ENCODE measurements around the gene CLPTM1.
"Not testable (repeated sequence)": the region's sequence is repeated elsewhere in the genome, so short reads cannot be mapped to it uniquely, and the experiment has no call there.

CLPTM1 gene, protein sequence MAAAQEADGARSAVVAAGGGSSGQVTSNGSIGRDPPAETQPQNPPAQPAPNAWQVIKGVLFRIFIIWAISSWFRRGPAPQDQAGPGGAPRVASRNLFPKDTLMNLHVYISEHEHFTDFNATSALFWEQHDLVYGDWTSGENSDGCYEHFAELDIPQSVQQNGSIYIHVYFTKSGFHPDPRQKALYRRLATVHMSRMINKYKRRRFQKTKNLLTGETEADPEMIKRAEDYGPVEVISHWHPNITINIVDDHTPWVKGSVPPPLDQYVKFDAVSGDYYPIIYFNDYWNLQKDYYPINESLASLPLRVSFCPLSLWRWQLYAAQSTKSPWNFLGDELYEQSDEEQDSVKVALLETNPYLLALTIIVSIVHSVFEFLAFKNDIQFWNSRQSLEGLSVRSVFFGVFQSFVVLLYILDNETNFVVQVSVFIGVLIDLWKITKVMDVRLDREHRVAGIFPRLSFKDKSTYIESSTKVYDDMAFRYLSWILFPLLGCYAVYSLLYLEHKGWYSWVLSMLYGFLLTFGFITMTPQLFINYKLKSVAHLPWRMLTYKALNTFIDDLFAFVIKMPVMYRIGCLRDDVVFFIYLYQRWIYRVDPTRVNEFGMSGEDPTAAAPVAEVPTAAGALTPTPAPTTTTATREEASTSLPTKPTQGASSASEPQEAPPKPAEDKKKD

DNA sequence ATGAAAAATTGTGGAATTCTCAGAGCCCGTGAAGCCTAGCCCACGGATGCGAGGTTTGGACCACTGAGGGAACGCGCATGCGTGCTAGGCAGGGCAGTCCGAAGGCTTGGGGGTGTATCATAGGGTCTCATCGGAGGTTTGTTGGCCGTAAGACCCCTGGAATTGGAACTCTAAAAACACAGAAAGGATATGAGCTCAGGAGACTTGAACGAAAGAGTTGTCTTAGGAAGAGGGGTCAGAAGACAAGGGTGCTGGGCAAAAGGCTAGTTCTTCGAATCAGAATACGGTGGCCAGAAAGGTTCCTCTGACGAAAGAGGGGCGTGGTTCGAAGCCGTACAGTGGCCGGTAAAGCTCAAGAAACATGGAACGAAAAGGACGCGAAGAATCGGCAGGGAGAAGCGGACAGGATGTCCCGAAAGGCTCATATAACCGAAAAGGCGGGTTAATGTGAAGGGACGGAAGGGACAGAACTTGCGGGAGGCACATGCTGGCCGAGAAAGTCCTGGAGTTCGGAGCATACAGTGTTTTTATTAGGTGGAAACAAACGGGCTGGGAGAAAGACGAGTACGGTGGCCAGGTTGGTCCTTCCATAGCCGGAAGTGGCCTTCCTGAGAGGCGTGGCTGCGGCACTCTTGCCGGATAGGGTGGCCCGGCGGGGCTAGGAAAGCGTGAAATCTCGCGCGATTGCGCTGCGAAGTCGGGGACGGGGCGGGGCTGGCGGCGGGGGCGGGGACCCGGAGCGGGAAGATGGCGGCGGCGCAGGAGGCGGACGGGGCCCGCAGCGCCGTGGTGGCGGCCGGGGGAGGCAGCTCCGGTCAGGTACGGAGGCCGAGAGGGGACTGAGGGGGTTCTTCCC is at the start of gene CLPTM1:
Gene CLPTM1 (plus strand): TSS at position 732 of the 856 bp plus-strand sequence. CDS start 16 bp downstream, at position 748.
- peak; percentile 97 for DNase-seq (ENCODE audit: low read depth)

DNA sequence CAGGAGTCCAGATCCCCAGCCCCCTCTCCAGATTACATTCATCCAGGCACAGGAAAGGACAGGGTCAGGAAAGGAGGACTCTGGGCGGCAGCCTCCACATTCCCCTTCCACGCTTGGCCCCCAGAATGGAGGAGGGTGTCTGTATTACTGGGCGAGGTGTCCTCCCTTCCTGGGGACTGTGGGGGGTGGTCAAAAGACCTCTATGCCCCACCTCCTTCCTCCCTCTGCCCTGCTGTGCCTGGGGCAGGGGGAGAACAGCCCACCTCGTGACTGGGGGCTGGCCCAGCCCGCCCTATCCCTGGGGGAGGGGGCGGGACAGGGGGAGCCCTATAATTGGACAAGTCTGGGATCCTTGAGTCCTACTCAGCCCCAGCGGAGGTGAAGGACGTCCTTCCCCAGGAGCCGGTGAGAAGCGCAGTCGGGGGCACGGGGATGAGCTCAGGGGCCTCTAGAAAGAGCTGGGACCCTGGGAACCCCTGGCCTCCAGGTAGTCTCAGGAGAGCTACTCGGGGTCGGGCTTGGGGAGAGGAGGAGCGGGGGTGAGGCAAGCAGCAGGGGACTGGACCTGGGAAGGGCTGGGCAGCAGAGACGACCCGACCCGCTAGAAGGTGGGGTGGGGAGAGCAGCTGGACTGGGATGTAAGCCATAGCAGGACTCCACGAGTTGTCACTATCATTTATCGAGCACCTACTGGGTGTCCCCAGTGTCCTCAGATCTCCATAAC is 49.6 kb upstream of the CLPTM1 start, which contains the start of gene APOE:
Gene APOE (plus strand): TSS at position 360 of the 724 bp plus-strand sequence. CDS start 829 bp downstream, outside the sequence.
- no peak for DNase-seq (ENCODE audit: low read depth)

DNA sequence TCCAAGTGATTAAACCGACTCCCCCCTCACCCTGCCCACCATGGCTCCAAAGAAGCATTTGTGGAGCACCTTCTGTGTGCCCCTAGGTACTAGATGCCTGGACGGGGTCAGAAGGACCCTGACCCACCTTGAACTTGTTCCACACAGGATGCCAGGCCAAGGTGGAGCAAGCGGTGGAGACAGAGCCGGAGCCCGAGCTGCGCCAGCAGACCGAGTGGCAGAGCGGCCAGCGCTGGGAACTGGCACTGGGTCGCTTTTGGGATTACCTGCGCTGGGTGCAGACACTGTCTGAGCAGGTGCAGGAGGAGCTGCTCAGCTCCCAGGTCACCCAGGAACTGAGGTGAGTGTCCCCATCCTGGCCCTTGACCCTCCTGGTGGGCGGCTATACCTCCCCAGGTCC is 47.6 kb upstream of the CLPTM1 start:
- DNase-seq (ENCODE audit: low read depth): no peak

DNA sequence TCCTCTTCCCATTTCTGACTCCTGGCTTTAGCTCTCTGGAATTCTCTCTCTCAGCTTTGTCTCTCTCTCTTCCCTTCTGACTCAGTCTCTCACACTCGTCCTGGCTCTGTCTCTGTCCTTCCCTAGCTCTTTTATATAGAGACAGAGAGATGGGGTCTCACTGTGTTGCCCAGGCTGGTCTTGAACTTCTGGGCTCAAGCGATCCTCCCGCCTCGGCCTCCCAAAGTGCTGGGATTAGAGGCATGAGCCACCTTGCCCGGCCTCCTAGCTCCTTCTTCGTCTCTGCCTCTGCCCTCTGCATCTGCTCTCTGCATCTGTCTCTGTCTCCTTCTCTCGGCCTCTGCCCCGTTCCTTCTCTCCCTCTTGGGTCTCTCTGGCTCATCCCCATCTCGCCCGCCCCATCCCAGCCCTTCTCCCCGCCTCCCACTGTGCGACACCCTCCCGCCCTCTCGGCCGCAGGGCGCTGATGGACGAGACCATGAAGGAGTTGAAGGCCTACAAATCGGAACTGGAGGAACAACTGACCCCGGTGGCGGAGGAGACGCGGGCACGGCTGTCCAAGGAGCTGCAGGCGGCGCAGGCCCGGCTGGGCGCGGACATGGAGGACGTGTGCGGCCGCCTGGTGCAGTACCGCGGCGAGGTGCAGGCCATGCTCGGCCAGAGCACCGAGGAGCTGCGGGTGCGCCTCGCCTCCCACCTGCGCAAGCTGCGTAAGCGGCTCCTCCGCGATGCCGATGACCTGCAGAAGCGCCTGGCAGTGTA is 46.9 kb upstream of the CLPTM1 start:
- DNase-seq (ENCODE audit: low read depth): no peak

DNA sequence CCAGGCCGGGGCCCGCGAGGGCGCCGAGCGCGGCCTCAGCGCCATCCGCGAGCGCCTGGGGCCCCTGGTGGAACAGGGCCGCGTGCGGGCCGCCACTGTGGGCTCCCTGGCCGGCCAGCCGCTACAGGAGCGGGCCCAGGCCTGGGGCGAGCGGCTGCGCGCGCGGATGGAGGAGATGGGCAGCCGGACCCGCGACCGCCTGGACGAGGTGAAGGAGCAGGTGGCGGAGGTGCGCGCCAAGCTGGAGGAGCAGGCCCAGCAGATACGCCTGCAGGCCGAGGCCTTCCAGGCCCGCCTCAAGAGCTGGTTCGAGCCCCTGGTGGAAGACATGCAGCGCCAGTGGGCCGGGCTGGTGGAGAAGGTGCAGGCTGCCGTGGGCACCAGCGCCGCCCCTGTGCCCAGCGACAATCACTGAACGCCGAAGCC is 46.3 kb upstream of the CLPTM1 start:
- DNase-seq (ENCODE audit: low read depth): no peak

DNA sequence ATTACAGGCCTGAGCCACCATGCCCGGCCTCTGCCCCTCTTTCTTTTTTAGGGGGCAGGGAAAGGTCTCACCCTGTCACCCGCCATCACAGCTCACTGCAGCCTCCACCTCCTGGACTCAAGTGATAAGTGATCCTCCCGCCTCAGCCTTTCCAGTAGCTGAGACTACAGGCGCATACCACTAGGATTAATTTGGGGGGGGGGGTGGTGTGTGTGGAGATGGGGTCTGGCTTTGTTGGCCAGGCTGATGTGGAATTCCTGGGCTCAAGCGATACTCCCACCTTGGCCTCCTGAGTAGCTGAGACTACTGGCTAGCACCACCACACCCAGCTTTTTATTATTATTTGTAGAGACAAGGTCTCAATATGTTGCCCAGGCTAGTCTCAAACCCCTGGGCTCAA is 45.4 kb upstream of the CLPTM1 start:
- DNase-seq (ENCODE audit: low read depth): no peak

DNA sequence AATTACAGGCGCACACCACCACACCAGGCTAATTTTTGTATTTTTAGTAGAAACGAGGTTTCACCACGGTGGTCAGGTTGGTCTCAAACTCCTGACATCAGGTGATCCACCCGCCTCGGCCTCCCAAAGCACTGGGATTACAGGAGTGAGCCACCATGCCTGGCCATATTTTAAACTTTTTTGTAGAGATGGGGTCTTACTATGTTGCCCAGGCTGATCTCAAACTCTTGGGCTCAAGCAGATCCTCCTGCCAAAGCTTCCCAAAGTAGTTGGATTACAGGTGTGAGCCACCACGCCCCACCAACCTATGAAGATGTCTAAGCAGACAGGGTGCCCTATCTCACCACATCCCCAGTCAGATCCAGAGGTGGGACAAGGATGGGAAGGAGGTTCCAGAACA is 43.3 kb upstream of the CLPTM1 start:
- not testable (repeated sequence) for DNase-seq (ENCODE audit: low read depth)

DNA sequence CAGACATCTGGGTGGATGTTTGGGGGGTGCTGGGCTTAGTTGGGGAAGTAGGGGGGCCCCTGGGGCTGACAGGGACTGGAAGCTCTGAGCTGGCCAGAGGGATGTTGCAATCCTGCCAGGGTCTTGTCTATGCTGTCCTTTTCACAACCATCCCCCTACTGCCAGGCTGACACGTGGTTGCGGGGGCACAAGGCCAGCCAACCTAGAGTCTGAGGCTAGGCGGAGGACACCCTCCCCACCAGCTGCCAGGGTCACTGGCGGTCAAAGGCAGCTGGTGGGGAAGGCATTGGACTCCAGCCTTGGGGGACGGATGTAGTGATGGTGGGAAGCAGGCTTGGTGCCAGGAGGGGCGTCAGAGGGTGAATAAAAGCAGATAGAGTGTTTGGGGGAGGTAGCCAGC is 42.3 kb upstream of the CLPTM1 start:
- DNase-seq (ENCODE audit: low read depth): no peak

DNA sequence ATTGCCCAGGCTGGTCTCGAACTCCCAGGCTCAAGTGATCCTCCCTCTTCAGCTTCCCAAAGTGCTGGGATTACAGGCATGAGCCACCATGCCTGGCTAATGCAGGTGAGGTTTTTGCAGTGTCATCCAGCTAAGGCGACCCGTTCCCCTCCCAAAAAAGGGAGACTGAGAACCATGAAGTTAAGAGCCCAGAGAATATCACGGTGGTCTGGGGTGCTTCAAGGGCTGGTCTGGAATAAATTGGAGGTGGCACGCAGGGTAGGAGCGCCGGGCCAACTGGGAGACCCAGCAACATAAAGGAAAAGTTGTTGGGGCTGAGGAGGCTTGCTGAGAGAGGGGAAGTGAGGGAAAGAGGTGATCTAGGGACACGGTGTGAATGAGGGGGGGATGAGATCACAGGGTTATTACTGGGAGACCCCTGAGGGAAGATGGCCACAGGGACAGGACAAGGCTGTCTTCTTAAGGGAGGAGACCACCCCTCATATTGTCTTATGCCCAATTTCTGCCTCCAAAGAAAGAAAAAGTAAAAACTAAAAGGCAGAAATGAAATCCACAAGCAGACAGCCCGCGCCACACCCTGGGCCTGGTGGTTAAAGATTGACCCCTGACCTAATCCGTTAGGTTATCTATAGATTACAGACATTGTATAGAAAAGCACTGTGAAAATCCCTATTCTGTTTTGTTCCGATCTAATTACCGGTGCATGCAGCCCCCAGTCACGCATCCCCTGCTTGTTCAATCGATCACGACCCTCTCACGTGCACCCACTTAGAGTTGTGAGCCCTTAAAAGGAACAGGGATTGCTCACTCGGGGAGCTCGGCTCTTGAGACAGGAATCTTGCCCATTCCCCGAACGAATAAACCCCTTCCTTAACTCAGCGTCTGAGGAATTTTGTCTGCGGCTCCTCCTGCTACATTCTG is 41.4 kb upstream of the CLPTM1 start:
- DNase-seq (ENCODE audit: low read depth): not testable (repeated sequence)

DNA sequence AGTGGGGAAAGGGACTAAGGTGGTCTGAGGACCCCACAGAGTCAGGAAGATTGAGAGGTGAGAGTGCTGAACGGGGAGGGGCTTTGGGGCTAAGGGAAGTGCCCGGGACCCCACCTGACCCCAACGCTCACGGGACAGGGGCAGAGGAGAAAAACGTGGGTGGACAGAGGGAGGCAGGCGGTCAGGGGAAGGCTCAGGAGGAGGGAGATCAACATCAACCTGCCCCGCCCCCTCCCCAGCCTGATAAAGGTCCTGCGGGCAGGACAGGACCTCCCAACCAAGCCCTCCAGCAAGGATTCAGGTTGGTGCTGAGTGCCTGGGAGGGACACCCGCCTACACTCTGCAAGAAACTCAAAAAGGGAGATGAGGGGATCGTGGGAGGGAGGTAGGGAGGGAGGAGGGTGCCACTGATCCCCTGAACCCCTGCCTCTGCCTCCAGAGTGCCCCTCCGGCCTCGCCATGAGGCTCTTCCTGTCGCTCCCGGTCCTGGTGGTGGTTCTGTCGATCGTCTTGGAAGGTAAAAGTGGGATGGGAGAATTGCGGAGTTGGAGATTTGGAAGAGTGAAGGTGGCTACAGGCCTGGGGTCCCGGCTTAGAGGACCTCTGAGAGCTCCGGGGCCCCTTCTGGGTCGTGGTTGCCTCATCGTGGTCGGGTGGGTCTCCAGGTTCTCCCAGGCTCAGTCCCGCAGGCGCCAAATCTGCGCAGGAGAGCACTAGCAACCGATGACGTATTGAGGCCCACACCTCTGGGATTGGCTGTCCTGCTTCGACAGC is 40.6 kb upstream of the CLPTM1 start, which contains the start of gene APOC1:
Gene APOC1 (plus strand): TSS at position 176 of the 774 bp plus-strand sequence. CDS start 284 bp downstream, at position 460.
- peak; percentile 69 for DNase-seq (ENCODE audit: low read depth)

DNA sequence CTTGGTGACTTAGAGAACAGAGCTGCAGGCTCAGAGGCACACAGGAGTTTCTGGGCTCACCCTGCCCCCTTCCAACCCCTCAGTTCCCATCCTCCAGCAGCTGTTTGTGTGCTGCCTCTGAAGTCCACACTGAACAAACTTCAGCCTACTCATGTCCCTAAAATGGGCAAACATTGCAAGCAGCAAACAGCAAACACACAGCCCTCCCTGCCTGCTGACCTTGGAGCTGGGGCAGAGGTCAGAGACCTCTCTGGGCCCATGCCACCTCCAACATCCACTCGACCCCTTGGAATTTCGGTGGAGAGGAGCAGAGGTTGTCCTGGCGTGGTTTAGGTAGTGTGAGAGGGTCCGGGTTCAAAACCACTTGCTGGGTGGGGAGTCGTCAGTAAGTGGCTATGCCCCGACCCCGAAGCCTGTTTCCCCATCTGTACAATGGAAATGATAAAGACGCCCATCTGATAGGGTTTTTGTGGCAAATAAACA is 30.9 kb upstream of the CLPTM1 start:
- no peak for DNase-seq (ENCODE audit: low read depth)

DNA sequence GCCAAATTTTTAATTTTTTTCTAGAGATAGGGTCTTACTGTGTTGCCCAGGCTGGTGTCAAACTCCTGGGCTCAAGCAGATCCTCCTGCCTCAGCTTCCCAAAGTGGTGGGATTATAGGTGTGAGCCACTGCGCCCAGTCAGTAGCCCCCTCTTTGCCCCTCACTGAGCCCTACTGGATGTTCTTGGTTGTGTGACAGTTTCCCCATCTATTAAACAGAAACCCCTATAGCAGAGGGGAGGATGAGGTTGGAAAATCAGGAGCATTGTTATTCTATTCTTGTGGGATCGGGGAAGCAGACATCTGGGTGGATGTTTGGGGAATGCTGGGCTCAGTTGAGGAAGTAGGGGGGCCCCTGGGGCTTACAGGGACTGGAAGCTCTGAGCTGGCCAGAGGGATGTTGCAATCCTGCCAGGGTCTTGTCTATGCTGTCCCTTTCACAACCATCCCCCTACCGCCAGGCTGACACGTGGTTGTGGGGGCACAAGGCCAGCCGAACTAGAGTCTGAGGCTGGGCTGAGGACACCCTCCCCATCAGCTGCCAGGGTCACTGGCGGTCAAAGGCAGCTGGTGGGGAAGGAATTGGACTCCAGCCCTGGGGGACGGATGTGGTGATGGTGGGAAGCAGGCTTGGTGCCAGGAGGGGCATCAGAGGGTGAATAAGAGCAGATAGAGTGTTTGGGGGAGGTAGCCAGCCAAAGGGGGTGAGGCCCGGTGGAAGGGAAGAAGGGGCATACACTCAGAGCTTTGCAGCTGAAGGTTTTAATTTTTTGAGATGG is 29.9 kb upstream of the CLPTM1 start:
- peak; percentile 63 for DNase-seq (ENCODE audit: low read depth)

DNA sequence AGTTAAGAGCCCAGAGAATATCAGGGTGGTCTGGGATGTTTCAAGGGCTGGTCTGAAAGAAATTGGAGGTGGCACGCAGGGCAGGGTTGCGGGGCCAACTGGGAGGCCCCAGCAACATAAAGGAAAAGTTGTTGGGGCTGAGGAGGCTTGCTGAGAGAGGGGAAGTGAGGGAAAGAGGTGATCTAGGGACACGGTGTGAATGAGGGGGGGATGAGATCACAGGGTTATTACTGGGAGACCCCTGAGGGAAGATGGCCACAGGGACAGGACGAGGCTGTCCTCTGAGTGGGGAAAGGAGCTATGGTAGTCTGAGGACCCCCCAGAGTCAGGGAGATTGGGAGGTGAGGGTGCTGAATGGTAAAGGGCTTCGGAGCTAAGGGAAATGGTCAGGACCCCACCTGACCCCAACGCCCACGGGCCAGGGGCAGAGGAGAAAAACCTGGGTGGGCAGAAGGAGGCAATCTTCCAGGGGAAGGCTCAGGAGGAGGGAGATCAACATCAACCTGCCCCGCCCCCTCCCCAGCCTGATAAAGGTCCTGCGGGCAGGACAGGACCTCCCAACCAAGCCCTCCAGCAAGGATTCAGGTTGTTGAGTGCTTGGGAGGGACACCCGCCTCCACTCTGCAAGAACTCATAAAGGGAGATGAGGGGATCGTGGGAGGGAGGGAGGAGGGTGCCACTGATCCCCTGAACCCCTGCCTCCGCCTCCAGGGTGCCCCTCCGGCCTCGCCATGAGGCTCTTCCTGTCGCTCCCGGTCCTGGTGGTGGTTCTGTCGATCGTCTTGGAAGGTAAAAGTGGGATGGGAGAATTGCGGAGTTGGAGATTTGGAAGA is 28.7 kb upstream of the CLPTM1 start:
- not testable (repeated sequence) for DNase-seq (ENCODE audit: low read depth)

DNA sequence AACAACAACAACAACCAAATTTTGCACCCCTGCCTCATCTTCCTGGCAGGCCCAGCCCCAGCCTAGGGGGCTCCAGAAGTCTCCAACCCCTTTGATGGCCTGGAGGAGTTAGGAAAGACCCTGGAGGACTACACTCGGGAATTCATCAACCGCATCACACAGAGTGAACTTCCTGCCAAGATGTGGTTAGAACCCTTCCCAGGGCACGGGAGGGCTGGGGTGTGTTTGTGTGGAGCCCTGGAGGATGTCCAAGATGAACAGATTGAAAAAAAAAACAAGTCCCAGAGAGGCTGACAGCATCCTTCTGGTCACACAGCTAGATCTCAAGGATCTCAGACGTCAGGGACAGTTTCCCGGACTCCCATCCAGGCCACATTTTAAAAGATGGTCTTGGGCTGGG is 27.4 kb upstream of the CLPTM1 start:
- DNase-seq (ENCODE audit: low read depth): peak; percentile 60

DNA sequence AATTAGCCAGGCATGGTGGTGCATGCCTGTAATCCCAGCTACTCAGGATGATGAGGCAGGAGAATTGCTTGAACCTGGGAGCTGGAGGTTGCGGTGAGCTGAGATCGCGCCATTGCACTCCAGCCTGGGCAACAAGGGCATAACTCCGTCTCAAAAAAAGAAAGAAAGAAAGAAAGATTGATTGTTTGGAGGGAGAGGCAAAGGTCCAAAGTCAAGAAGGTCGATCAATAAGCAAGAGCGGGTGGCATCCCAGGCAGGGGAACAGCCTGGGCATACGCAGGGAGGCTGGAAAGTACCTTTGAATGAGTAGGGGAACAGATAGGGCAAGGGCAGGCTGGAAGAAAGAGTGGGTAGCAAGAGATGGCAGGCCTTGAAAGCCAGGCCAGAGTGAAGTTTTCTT is 25.1 kb upstream of the CLPTM1 start:
- no peak for DNase-seq (ENCODE audit: low read depth)

DNA sequence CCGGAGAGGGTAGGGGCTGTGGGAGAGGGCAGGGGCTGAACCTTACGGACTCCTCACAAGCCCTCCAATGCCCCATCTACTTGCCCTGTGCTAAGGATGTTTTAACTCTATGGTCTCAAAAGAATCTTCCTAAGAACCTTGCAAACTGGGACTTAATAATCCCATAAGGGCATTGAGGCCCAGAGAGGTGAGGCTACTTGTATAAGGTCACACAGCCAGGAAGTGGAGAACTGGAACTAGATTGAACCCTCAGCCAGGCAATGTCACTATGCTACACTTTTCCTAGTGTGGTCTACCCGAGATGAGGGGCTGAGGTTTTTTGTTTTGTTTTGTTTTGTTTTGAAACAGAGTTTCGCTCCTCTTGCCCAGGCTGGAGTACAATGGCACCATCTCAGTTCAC is 23.6 kb upstream of the CLPTM1 start:
- DNase-seq (ENCODE audit: low read depth): no peak

DNA sequence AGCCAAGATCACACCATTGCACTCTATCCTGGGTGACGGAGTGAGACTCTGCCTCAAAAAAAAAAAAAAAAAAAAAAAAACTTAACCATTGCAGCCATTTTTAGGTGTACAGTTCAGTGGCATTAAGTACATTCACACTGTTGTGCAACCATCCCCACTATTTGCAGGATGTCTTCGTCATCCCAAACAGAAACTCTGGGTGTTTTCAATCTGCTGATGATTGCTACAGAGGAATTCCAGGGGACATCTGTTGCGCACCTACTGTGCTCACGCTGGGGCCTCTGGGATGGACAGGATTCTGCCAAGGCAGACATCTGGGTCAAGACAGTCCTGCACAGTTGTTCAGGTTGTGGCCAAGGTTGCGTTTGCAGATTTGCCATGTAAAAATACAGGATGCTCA is 15.5 kb upstream of the CLPTM1 start:
- peak; percentile 28 for DNase-seq (ENCODE audit: low read depth)

All from iris pigment epithelial cell (primary cell).